ENCODE results near the gene FAM131A. TPM values are rescaled to one million over a fixed set of nuclear protein-coding genes. Genes with fewer than 3 reads are reported as not detected.
A peak's percentile ranks its signal among the peaks of the same experiment; 100 is the strongest.

FAM131A gene
- total and polyA plus RNA-seq, 9 of the 15 experiments (the other 6 are each of a cell fraction or from before 2014, with no cell fraction given) = 0.48 to 11.1 (median 4.3) TPM

- TF ChIP-seq BRF1 (IDR thresholded peaks at IDR 0.05; ENCODE audit: borderline replicate concordance, extremely low read depth, insufficient read length) (no peak), SRSF9 (IDR thresholded peaks at IDR 0.05; ENCODE audit: borderline replicate concordance, low read depth, low read length) (no peak), ZNF140 (CRISPR knock-in tag; IDR thresholded peaks at IDR 0.05) (no peak), GTF3C2 (IDR thresholded peaks at IDR 0.05; ENCODE audit: borderline replicate concordance, extremely low read depth, insufficient read length) (no peak), GTF2F1 (IDR thresholded peaks at IDR 0.05; ENCODE audit: low read depth, low read length) (no peak), RAD51 (IDR thresholded peaks at IDR 0.05; ENCODE audit: borderline replicate concordance, low read depth) (peak; percentile 54; the same call in 1 of the 2 replicates), POLR3A (IDR thresholded peaks at IDR 0.05; ENCODE audit: borderline replicate concordance, extremely low read depth, insufficient read depth, insufficient read length) (no peak), SIX5 (IDR thresholded peaks at IDR 0.05; ENCODE audit: borderline replicate concordance in 1 of 2, insufficient read depth in 1 of 2, low read depth in 1 of 2, low read length in 2 of 2) (no peak), MNT (conservative IDR thresholded peaks at IDR 0.05) (peak in 1 of 2 experiments; percentile 52; a peak in 2 of 4 replicates), HMGN3 (IDR thresholded peaks at IDR 0.05; ENCODE audit: borderline replicate concordance, extremely low read depth, insufficient read length, low read depth, low read length) (no peak), CHD1 (IDR thresholded peaks at IDR 0.05; ENCODE audit: low read length) (no peak), HNRNPUL1 (IDR thresholded peaks at IDR 0.05; ENCODE audit: low read length) (no peak), ZNF436 (CRISPR knock-in tag; IDR thresholded peaks at IDR 0.05) (no peak), MCM5 (IDR thresholded peaks at IDR 0.05; ENCODE audit: low read depth) (no peak), HDAC1 (IDR thresholded peaks at IDR 0.05) (0 out of 4 replicates have a peak, but pooled peaks of 1 of the 2 experiments have one; percentile 29), XRCC5 (IDR thresholded peaks at IDR 0.05; ENCODE audit: low read depth, low read length) (no peak), RBM17 (IDR thresholded peaks at IDR 0.05; ENCODE audit: borderline replicate concordance, low read depth, low read length) (no peak), ZBTB7A (IDR thresholded peaks at IDR 0.05; ENCODE audit: borderline replicate concordance, control insufficient read depth, low read depth, low read length) (no peak), NUFIP1 (IDR thresholded peaks at IDR 0.05; ENCODE audit: partially characterized antibody) (no peak), BRCA1 (IDR thresholded peaks at IDR 0.05) (no peak), BRCA1 (CRISPR knock-in tag; IDR thresholded peaks at IDR 0.05) (no peak), BACH1 (tag; IDR thresholded peaks at IDR 0.05) (no peak), MECOM (CRISPR knock-in tag; IDR thresholded peaks at IDR 0.05) (no peak), RBFOX2 (IDR thresholded peaks at IDR 0.05; ENCODE audit: low read depth, low read length) (no peak), ZNF316 (IDR thresholded peaks at IDR 0.05) (no peak)
Measured at GRCh38 chr3:184345317-184346144, 8.1 kb downstream of the FAM131A start (continued).
